ENCODE data around the gene RGS9. TPM values are rescaled to one million over a fixed set of nuclear protein-coding genes. Genes with fewer than 3 reads are reported as not detected.

The RGS9 gene
- total RNA-seq, 1 donor from 2014 or later = 8.5 TPM

DNA sequence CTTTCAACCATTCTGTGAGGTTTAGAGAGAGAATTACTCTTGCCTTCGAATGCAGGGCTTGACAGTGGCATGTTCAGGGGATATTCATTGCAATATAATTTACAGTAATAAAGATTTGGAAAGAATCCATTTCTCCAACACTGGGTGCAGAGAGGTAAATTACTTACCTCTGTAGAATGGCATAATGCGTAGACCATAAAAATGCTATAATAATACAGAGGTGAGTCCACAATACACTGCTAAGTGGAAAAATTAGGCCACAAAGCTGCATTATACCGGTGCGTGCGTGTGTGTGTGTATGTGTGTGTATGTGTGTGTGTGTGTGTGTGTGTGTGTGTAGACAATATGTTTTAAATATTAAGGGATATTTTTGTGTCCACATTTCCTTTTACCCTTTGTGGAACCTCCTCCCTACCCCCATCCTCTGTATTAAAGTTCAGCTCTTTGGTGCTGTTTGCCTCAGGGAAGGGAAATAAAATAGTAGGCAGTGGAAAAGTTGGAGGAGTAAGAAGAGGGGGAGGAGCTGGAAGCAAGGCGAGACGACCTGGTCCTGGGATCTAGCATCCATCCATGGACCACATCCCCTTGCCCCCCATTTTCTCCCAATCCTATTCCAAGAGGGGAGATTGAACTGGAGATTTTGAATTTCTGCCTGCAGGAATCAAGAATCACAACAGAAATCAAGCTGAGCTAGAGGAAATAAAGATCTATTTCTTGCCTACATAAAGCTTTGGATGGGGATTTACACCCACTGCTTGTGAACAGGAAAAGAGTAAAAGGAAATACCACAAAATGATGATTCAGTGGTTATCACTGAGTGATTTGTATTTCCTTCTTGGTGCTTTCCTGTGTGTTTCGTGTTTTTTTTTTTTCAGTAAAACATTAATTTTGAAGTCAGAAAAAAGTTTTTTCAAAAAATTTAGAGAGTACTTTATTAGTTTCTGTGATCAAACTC is 124.8 kb downstream of the RGS9 start:
- H3K4me1 Mint-ChIP-seq (ENCODE audit: unreplicated experiment) = peaks cover 14% of the 10 kb centered on the region

DNA sequence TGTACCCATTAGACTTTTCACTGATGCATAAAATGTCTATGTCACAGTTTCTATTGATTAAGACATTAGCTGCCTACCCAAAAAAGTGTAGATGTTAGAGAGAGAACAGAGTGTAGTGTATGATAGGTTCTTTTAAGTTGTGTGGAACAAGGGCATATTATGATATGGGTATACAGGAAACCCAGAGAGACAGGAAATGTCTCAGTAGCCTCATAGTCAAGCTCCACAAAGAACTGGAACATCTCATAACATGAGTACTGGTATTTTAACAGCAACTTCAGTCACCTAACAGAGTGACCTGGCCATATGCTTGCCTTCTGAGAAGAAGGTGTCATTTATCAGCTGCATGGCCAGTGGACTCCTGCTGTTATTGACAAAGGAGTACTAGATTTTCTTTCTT is 128.1 kb downstream of the RGS9 start:
- no peaks in the 10 kb centered on the region for H3K9me3 Mint-ChIP-seq (ENCODE audit: unreplicated experiment)
- H3K27ac Mint-ChIP-seq (ENCODE audit: unreplicated experiment) = no peak overlapping the region
- H3K4me1 Mint-ChIP-seq (ENCODE audit: unreplicated experiment) = peaks cover 11% of the 10 kb centered on the region
- TF ChIP-seq, protein P1, sequence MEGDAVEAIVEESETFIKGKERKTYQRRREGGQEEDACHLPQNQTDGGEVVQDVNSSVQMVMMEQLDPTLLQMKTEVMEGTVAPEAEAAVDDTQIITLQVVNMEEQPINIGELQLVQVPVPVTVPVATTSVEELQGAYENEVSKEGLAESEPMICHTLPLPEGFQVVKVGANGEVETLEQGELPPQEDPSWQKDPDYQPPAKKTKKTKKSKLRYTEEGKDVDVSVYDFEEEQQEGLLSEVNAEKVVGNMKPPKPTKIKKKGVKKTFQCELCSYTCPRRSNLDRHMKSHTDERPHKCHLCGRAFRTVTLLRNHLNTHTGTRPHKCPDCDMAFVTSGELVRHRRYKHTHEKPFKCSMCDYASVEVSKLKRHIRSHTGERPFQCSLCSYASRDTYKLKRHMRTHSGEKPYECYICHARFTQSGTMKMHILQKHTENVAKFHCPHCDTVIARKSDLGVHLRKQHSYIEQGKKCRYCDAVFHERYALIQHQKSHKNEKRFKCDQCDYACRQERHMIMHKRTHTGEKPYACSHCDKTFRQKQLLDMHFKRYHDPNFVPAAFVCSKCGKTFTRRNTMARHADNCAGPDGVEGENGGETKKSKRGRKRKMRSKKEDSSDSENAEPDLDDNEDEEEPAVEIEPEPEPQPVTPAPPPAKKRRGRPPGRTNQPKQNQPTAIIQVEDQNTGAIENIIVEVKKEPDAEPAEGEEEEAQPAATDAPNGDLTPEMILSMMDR (IDR thresholded peaks at IDR 0.05; ENCODE audit: unreplicated experiment) = no peak
- DNase-seq (ENCODE audit: low spot score) = no peak
- no peaks in the 10 kb centered on the region for H3K36me3 Mint-ChIP-seq (ENCODE audit: low read depth, unreplicated experiment)
- H3K4me3 Mint-ChIP-seq (ENCODE audit: unreplicated experiment) = no peak overlapping the region
- H3K27me3 Mint-ChIP-seq (ENCODE audit: unreplicated experiment) = no peaks in the 10 kb centered on the region

More for the DNA sequence above, 124.8 kb downstream of the RGS9 start:
- TF ChIP-seq, protein P1 (IDR thresholded peaks at IDR 0.05; ENCODE audit: unreplicated experiment) = no peak
- Mint-ChIP-seq H3K9me3 (ENCODE audit: unreplicated experiment) (no peaks in the 10 kb centered on the region), H3K27ac (ENCODE audit: unreplicated experiment) (no peak overlapping the region), H3K4me3 (ENCODE audit: unreplicated experiment) (no peak overlapping the region), H3K27me3 (ENCODE audit: unreplicated experiment) (no peaks in the 10 kb centered on the region), H3K36me3 (ENCODE audit: low read depth, unreplicated experiment) (no peaks in the 10 kb centered on the region)
- no peak for DNase-seq (ENCODE audit: low spot score)

DNA sequence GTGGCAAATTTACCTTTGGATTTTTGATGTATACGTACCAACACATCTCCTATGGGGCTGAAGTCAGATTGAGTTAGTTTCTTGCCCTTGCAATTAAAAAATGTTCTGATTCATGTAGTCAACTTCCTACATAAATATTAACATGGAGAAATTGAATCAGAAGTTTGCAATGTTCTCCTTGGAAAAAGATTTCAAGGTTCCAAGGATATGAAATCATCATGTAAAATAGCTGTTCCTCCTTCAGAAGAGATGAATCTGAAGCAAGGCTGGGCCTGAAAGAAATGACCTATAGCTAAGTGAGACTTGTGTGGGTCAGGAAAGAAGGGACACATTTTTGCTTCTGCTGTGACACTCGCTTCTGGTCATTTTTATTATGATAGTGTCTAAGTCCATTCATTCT is 131.7 kb downstream of the RGS9 start:
- H3K4me3 Mint-ChIP-seq (ENCODE audit: unreplicated experiment) = no peak overlapping the region
- no peak overlapping the region for H3K27ac Mint-ChIP-seq (ENCODE audit: unreplicated experiment)
- H3K9me3 Mint-ChIP-seq (ENCODE audit: unreplicated experiment) = no peaks in the 10 kb centered on the region
- DNase-seq (ENCODE audit: low spot score) = no peak
- no peaks in the 10 kb centered on the region for H3K36me3 Mint-ChIP-seq (ENCODE audit: low read depth, unreplicated experiment)
- no peaks in the 10 kb centered on the region for H3K27me3 Mint-ChIP-seq (ENCODE audit: unreplicated experiment)
- peaks cover 2% of the 10 kb centered on the region for H3K4me1 Mint-ChIP-seq (ENCODE audit: unreplicated experiment)
- TF ChIP-seq, protein P1 (IDR thresholded peaks at IDR 0.05; ENCODE audit: unreplicated experiment) = no peak

DNA sequence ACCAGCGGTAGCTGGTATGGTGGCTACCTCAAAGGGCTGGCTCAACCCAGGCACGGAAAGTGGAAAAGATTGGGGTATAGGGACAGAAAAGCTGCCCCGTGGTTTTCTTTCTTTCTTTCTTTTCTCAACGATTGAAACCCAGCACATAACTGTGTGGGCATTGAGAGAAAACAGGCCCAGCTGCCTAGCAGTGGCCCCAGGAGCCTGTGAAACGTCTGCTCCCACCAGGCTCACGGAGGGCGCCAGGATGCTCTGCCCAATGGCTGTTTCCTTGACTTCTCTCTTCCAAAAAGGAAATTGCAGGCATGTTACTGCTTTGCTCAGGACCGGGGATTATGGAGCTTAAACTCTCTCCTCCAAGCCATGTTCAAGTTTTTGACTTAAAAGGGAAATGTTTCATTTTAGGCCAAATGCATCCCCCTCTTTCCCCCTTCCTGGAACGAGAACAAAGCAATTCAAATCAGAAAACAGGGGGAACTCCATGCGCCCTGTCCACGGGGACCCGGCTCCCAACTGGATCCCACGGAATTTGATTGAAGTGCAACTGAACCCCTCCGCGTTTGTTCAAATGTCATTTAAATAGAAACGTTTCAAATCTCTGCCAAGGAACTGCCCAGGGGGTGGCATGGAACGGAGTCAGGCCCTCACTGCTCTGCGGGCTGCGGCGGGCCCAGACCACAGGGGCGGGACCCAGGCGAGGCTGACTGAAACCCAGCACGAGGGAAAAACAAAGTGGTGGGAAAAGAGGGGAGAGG is 133.5 kb downstream of the RGS9 start:
- peaks cover 4% of the 10 kb centered on the region for H3K4me1 Mint-ChIP-seq (ENCODE audit: unreplicated experiment)
- DNase-seq (ENCODE audit: low spot score) = no peak
- H3K27ac Mint-ChIP-seq (ENCODE audit: unreplicated experiment) = no peak overlapping the region
- no peaks in the 10 kb centered on the region for H3K9me3 Mint-ChIP-seq (ENCODE audit: unreplicated experiment)
- TF ChIP-seq, protein P1 (IDR thresholded peaks at IDR 0.05; ENCODE audit: unreplicated experiment) = no peak
- no peaks in the 10 kb centered on the region for H3K36me3 Mint-ChIP-seq (ENCODE audit: low read depth, unreplicated experiment)
- H3K4me3 Mint-ChIP-seq (ENCODE audit: unreplicated experiment) = no peak overlapping the region
- H3K27me3 Mint-ChIP-seq (ENCODE audit: unreplicated experiment) = no peaks in the 10 kb centered on the region

Measured in endothelial cell (in vitro differentiated cells).